ENCODE results near the gene AGBL1.
"Not testable (repeated sequence)": the region's sequence is repeated elsewhere in the genome, so short reads cannot be mapped to it uniquely, and the experiment has no call there.

AGBL1 gene

GRCh38 chr15:86877171-86877631 lies 797.5 kb downstream of the AGBL1 start:
- TF ChIP-seq CTCF (IDR thresholded peaks at IDR 0.05; ENCODE audit: borderline replicate concordance, extremely low read depth, low read length, poor library complexity, severe bottlenecking), result no peak
- no peak for TF ChIP-seq EZH2 (IDR thresholded peaks at IDR 0.05; ENCODE audit: borderline replicate concordance, low read depth, low read length, severe bottlenecking)
- Histone ChIP-seq H3K36me3 (ENCODE audit: insufficient read depth, low read length) (no peaks in the 10 kb centered on the region), H3K4me1 (ENCODE audit: insufficient read depth, low read length) (no peaks in the 10 kb centered on the region), H3K27me3 (ENCODE audit: insufficient read depth, low read length, poor library complexity) (no peaks in the 10 kb centered on the region), H3K79me2 (ENCODE audit: insufficient read depth, low read length) (no peaks in the 10 kb centered on the region), H3K9me3 (ENCODE audit: insufficient read depth, low read length, severe bottlenecking) (no peaks in the 10 kb centered on the region), H3K9ac (ENCODE audit: low read depth, low read length) (no peak overlapping the region), H3K4me2 (ENCODE audit: insufficient read depth, low read length) (no peak overlapping the region), H4K20me1 (ENCODE audit: insufficient read depth, low read length) (no peaks in the 10 kb centered on the region), H3K4me3 (ENCODE audit: low read depth in 1 of 2, low read length in 2 of 2) (no peak overlapping the region), H3K27ac (ENCODE audit: low read length) (no peak overlapping the region), H2AFZ (ENCODE audit: low read depth, low read length) (no peak overlapping the region)
- ATAC-seq (ENCODE audit: insufficient read depth, low read depth) (no peak), DNase-seq (no peak)

- not testable (repeated sequence) for H3K9ac ChIP-seq (ENCODE audit: low read depth, low read length); H3K36me3 ChIP-seq (ENCODE audit: insufficient read depth, low read length); H3K4me3 ChIP-seq (ENCODE audit: low read depth in 1 of 2, low read length in 2 of 2); ATAC-seq (ENCODE audit: insufficient read depth, low read depth); H3K27me3 ChIP-seq (ENCODE audit: insufficient read depth, low read length, poor library complexity); H2AFZ ChIP-seq (ENCODE audit: low read depth, low read length); H3K79me2 ChIP-seq (ENCODE audit: insufficient read depth, low read length); H3K4me1 ChIP-seq (ENCODE audit: insufficient read depth, low read length); DNase-seq; H4K20me1 ChIP-seq (ENCODE audit: insufficient read depth, low read length); H3K27ac ChIP-seq (ENCODE audit: low read length); H3K9me3 ChIP-seq (ENCODE audit: insufficient read depth, low read length, severe bottlenecking); H3K4me2 ChIP-seq (ENCODE audit: insufficient read depth, low read length)
Measured at GRCh38 chr15:86878844-86879243, 799.2 kb downstream of the AGBL1 start.

DNA sequence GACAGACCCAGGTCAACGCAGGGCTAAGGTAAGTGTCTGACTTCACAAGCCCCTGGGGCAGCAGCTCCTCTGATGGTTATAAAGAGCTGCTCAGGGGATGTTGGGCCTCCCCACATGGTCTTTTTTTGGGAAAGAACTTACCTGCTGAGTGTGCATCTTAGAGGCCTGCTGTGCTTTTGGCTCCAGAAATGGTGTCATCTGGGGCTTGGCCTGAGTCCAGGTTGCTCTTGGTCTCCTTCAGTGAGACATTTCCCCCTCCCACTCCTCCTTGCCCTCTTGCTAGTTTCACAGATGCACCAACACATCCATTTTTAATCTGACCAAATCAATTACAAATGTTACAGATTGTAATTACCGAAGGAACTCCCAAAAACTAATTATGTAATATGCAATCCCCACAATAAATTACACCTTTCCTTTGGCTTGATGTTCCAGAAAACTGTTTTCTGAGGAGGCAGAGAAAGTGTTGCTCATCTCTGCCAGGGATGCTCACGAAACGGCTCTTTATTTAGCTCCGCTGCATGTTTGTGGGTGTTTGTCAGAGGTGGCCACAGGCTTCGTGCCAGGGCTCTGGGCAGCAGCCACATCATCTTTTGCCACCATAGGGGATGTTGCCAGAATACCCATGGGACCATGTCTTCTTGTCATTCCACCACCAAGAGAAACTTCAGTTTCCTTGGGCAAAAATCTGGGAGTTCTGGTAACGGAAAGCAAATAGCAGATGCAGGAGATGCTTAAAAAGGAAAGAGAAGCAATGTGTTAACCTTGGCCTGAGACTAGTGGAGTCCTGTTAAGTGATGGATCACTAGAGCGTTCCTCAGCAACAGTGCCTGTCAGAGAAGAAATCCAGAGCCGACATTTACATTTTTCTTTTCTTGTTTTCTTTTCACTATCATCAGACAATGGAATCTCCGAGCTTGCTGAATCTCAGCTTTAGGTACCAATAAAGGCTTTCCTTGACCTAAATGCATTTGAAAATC lies 799.9 kb downstream of the AGBL1 start:
- Histone ChIP-seq H3K79me2 (ENCODE audit: insufficient read depth, low read length) (no peaks in the 10 kb centered on the region), H3K4me1 (ENCODE audit: insufficient read depth, low read length) (no peaks in the 10 kb centered on the region), H3K4me3 (ENCODE audit: low read depth in 1 of 2, low read length in 2 of 2) (no peak overlapping the region), H3K9me3 (ENCODE audit: insufficient read depth, low read length, severe bottlenecking) (no peaks in the 10 kb centered on the region), H3K36me3 (ENCODE audit: insufficient read depth, low read length) (no peaks in the 10 kb centered on the region), H3K27me3 (ENCODE audit: insufficient read depth, low read length, poor library complexity) (no peaks in the 10 kb centered on the region), H3K4me2 (ENCODE audit: insufficient read depth, low read length) (no peak overlapping the region), H3K9ac (ENCODE audit: low read depth, low read length) (no peak overlapping the region), H4K20me1 (ENCODE audit: insufficient read depth, low read length) (no peaks in the 10 kb centered on the region), H2AFZ (ENCODE audit: low read depth, low read length) (no peak overlapping the region), H3K27ac (ENCODE audit: low read length) (no peak overlapping the region)
- DNase-seq (no peak), ATAC-seq (ENCODE audit: insufficient read depth, low read depth) (no peak)
- TF ChIP-seq EZH2 (IDR thresholded peaks at IDR 0.05; ENCODE audit: borderline replicate concordance, low read depth, low read length, severe bottlenecking) (no peak), CTCF (IDR thresholded peaks at IDR 0.05; ENCODE audit: borderline replicate concordance, extremely low read depth, low read length, poor library complexity, severe bottlenecking) (no peak)

DNA sequence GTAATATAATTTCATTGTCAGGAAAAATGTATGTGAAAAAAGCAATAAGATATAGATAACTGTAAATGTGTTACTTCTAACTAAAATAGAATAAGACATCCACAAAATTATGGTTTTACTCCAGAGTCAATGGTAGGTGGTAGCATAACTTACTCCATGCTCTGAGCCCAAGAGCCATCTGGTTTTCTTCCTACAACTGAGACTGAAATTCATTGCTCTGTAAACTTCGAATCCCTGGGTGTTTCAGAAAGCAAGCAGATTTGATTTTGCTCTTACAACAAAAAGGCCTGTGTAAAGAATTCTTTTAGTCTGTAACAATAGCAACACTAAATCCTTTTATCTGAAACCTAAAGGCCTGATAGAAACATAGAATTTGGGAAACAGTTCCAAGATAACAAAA lies 805.9 kb downstream of the AGBL1 start:
- no peaks in the 10 kb centered on the region for H3K79me2 ChIP-seq (ENCODE audit: insufficient read depth, low read length)
- H2AFZ ChIP-seq (ENCODE audit: low read depth, low read length), result no peak overlapping the region
- H3K9me3 ChIP-seq (ENCODE audit: insufficient read depth, low read length, severe bottlenecking), result no peaks in the 10 kb centered on the region
- H3K4me1 ChIP-seq (ENCODE audit: insufficient read depth, low read length), result no peaks in the 10 kb centered on the region
- no peak overlapping the region for H3K4me3 ChIP-seq (ENCODE audit: low read depth in 1 of 2, low read length in 2 of 2)
- no peaks in the 10 kb centered on the region for H3K27me3 ChIP-seq (ENCODE audit: insufficient read depth, low read length, poor library complexity)
- H3K27ac ChIP-seq (ENCODE audit: low read length), result no peak overlapping the region
- ATAC-seq (ENCODE audit: insufficient read depth, low read depth), result no peak
- DNase-seq, result no peak
- H4K20me1 ChIP-seq (ENCODE audit: insufficient read depth, low read length), result no peaks in the 10 kb centered on the region
- no peak overlapping the region for H3K9ac ChIP-seq (ENCODE audit: low read depth, low read length)
- TF ChIP-seq EZH2 (IDR thresholded peaks at IDR 0.05; ENCODE audit: borderline replicate concordance, low read depth, low read length, severe bottlenecking) (no peak), CTCF (IDR thresholded peaks at IDR 0.05; ENCODE audit: borderline replicate concordance, extremely low read depth, low read length, poor library complexity, severe bottlenecking) (no peak)
- no peaks in the 10 kb centered on the region for H3K36me3 ChIP-seq (ENCODE audit: insufficient read depth, low read length)
- no peak overlapping the region for H3K4me2 ChIP-seq (ENCODE audit: insufficient read depth, low read length)

Data from DND-41 (cell line).